ENCODE measurements around the gene IQCC.

Gene IQCC

DNA sequence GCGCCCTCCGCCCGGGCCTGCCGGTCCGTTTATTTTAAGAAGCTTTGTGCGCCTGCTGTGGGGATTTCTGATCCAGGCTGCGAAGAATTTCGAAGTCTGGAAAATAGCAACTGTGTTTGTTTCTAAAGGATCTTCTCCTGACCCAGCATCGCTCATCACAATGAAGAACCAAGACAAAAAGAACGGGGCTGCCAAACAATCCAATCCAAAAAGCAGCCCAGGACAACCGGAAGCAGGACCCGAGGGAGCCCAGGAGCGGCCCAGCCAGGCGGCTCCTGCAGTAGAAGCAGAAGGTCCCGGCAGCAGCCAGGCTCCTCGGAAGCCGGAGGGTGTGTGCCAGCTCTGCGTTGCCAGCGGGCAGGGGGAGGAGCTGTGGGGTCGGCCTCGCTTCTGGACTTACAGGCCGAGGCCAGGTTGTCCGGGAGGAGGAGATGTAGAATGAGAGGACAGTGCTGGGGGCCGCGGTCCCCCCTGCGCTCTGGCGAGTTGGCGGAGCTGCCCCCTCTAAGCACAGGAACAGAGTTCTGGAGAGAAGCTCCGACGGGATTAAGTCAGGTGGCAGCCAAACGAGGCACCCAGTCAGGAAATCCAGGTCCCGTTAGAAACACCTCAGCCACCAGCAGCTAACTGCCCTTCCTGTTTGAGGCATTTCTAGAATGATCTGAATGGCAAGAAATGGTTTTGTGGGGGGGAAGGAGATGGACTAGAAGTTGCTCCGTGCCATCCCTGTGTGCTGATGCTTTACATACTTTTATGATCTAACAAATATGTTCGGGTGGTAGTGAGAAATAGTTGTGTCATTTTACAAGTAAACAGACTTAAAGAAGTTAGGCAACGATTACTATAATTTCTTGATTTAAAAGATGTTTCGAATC is 25.0 kb upstream of the IQCC start:
- Histone ChIP-seq H3K9me3 (ENCODE audit: control insufficient read depth in 1 of 2, low read length in 2 of 2) (no peaks in the 10 kb centered on the region), H3K36me3 (ENCODE audit: control insufficient read depth in 1 of 2, insufficient read depth in 2 of 2, low read length in 2 of 2) (peaks cover 12 to 21% of the 10 kb centered on the region in 2 donors), H3K27me3 (ENCODE audit: control insufficient read depth in 1 of 2, insufficient read depth in 2 of 2, low read length in 2 of 2) (no peaks in the 10 kb centered on the region), H3K27ac (ENCODE audit: low read depth, low read length) (peak overlapping the region; percentile 92), H3K4me3 (ENCODE audit: low read depth in 1 of 2, low read length in 2 of 2) (peak overlapping the region; percentile 73 to 78), H3K9ac (ENCODE audit: low read depth in 1 of 2, low read length in 2 of 2) (peak overlapping the region; percentile 79 to 83), H3K4me1 (ENCODE audit: control insufficient read depth in 1 of 2, insufficient read depth in 2 of 2, low read length in 2 of 2) (peaks cover 24 to 26% of the 10 kb centered on the region in 2 donors)

DNA sequence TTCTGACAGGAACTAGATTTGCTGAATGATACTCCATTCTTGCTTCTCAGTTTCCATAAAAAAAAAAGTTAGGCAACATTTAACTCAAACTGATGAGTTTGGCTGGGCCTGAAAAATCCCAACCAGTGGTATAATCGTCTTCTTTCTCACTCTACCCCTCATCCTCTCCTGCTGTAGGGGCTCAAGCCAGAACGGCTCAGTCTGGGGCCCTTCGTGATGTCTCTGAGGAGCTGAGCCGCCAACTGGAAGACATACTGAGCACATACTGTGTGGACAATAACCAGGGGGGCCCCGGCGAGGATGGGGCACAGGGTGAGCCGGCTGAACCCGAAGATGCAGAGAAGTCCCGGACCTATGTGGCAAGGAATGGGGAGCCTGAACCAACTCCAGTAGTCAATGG is 24.4 kb upstream of the IQCC start:
- H3K9me3 ChIP-seq (ENCODE audit: control insufficient read depth in 1 of 2, low read length in 2 of 2), result no peaks in the 10 kb centered on the region
- H3K27ac ChIP-seq (ENCODE audit: low read depth, low read length), result no peak overlapping the region
- H3K36me3 ChIP-seq (ENCODE audit: control insufficient read depth in 1 of 2, insufficient read depth in 2 of 2, low read length in 2 of 2), result peaks cover 14 to 23% of the 10 kb centered on the region in 2 donors
- H3K4me1 ChIP-seq (ENCODE audit: control insufficient read depth in 1 of 2, insufficient read depth in 2 of 2, low read length in 2 of 2), result peaks cover 24 to 26% of the 10 kb centered on the region in 2 donors
- peak overlapping the region; percentile 79 to 83 for H3K9ac ChIP-seq (ENCODE audit: low read depth in 1 of 2, low read length in 2 of 2)
- H3K27me3 ChIP-seq (ENCODE audit: control insufficient read depth in 1 of 2, insufficient read depth in 2 of 2, low read length in 2 of 2), result no peaks in the 10 kb centered on the region
- peak overlapping the region; percentile 73 to 78 for H3K4me3 ChIP-seq (ENCODE audit: low read depth in 1 of 2, low read length in 2 of 2)

DNA sequence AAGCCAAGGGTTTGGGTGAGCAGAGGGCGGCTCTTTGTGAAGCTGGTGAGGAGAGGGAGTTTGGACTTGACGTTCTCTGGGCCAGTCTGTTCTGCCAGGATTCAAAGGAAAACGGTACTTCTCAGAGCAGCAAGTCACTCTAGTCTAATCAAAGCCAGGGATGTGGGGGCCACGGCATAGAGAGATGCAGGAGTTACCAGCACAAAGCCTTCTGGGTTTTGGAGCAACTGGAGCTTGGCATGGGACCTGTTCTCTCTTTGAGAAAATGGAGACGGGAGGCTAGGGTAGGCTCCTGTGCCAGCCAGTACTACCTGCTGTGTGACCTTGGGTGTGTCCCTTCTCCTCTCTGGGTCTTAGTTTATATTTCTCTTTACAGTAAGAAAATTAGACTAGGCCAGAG is 23.9 kb upstream of the IQCC start:
- H3K4me3 ChIP-seq (ENCODE audit: low read depth in 1 of 2, low read length in 2 of 2), result peak overlapping the region in 1 of 2 donors; percentile 73
- peaks cover 18 to 28% of the 10 kb centered on the region in 2 donors for H3K36me3 ChIP-seq (ENCODE audit: control insufficient read depth in 1 of 2, insufficient read depth in 2 of 2, low read length in 2 of 2)
- H3K9ac ChIP-seq (ENCODE audit: low read depth in 1 of 2, low read length in 2 of 2), result peak overlapping the region; percentile 79 to 83
- no peaks in the 10 kb centered on the region for H3K27me3 ChIP-seq (ENCODE audit: control insufficient read depth in 1 of 2, insufficient read depth in 2 of 2, low read length in 2 of 2)
- no peaks in the 10 kb centered on the region for H3K9me3 ChIP-seq (ENCODE audit: control insufficient read depth in 1 of 2, low read length in 2 of 2)
- H3K4me1 ChIP-seq (ENCODE audit: control insufficient read depth in 1 of 2, insufficient read depth in 2 of 2, low read length in 2 of 2), result peaks cover 24 to 26% of the 10 kb centered on the region in 2 donors
- H3K27ac ChIP-seq (ENCODE audit: low read depth, low read length), result no peak overlapping the region

DNA sequence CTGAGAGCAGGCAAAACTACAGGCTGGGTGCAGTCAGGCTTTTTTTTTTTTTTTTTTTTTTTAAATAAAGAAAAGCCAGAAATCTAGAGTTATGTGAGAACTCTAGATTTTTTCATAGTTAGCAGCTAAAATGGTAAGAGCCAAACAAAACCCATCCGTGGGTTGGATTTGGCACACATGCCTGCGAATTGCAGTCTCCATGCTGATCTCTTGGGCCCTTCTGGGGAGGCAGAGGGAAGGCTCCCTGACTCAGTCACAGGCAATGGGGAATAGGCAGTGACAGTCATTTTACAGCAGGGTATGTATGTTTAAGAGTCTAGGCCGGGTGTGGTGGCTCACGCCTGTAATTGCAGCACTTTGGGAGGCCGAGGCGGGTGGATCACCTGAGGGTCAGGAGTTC is 23.4 kb upstream of the IQCC start:
- peaks cover 18 to 32% of the 10 kb centered on the region in 2 donors for H3K36me3 ChIP-seq (ENCODE audit: control insufficient read depth in 1 of 2, insufficient read depth in 2 of 2, low read length in 2 of 2)
- H3K4me1 ChIP-seq (ENCODE audit: control insufficient read depth in 1 of 2, insufficient read depth in 2 of 2, low read length in 2 of 2), result peaks cover 24 to 26% of the 10 kb centered on the region in 2 donors

DNA sequence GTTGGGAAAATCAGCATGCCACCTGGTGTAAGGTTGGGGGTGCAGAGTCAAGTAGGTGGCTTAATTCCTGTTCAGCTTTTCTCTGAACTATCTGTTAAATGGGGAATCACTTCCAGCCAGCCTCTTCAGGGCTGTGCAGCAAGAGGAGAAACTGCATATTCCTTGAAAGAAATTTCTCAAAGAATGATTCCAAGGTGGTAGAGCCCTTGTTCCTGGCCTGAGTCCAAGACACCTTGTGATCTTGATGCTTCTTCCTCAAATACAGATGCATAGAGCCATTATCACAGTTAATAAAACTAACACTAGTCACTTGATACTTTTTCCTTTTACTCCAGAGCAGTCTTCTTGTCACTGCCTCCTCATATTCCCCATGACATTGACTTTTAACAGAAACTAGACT is 20.8 kb upstream of the IQCC start:
- Histone ChIP-seq H3K4me1 (ENCODE audit: control insufficient read depth in 1 of 2, insufficient read depth in 2 of 2, low read length in 2 of 2) (peaks cover 17 to 20% of the 10 kb centered on the region in 2 donors), H3K9ac (ENCODE audit: low read depth in 1 of 2, low read length in 2 of 2) (no peak overlapping the region), H3K4me3 (ENCODE audit: low read depth in 1 of 2, low read length in 2 of 2) (no peak overlapping the region), H3K36me3 (ENCODE audit: control insufficient read depth in 1 of 2, insufficient read depth in 2 of 2, low read length in 2 of 2) (peaks cover 41 to 58% of the 10 kb centered on the region in 2 donors), H3K27me3 (ENCODE audit: control insufficient read depth in 1 of 2, insufficient read depth in 2 of 2, low read length in 2 of 2) (no peaks in the 10 kb centered on the region), H3K27ac (ENCODE audit: low read depth, low read length) (no peak overlapping the region), H3K9me3 (ENCODE audit: control insufficient read depth in 1 of 2, low read length in 2 of 2) (no peaks in the 10 kb centered on the region)

More for the DNA sequence above, 23.4 kb upstream of the IQCC start:
- H3K9ac ChIP-seq (ENCODE audit: low read depth in 1 of 2, low read length in 2 of 2), result no peak overlapping the region
- H3K27me3 ChIP-seq (ENCODE audit: control insufficient read depth in 1 of 2, insufficient read depth in 2 of 2, low read length in 2 of 2), result no peaks in the 10 kb centered on the region
- no peak overlapping the region for H3K4me3 ChIP-seq (ENCODE audit: low read depth in 1 of 2, low read length in 2 of 2)
- H3K27ac ChIP-seq (ENCODE audit: low read depth, low read length), result no peak overlapping the region
- no peaks in the 10 kb centered on the region for H3K9me3 ChIP-seq (ENCODE audit: control insufficient read depth in 1 of 2, low read length in 2 of 2)

DNA sequence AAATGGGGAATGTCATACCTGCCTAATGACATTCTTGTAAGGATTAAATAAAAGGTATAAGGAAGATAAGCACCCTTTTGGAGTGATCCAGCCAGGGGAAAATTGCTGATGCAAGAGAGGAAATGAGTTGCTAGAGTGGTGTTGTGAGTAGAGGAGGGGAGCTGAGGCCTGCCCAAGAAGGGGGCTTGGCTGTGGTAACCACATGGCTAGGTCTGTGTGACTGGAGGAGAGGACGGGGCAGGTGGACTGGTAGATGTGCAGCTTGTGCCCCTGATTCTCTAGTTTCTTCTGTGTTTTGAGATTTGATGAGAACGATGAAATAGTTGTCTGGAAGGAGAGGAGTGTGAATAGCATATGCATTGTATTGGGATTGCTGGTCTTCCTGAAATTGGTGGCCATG is 19.4 kb upstream of the IQCC start:
- peak overlapping the region in 1 of 2 donors; percentile 19 for H3K9ac ChIP-seq (ENCODE audit: low read depth in 1 of 2, low read length in 2 of 2)
- H3K36me3 ChIP-seq (ENCODE audit: control insufficient read depth in 1 of 2, insufficient read depth in 2 of 2, low read length in 2 of 2), result peaks cover 52 to 72% of the 10 kb centered on the region in 2 donors
- no peak overlapping the region for H3K4me3 ChIP-seq (ENCODE audit: low read depth in 1 of 2, low read length in 2 of 2)
- H3K9me3 ChIP-seq (ENCODE audit: control insufficient read depth in 1 of 2, low read length in 2 of 2), result no peaks in the 10 kb centered on the region
- H3K4me1 ChIP-seq (ENCODE audit: control insufficient read depth in 1 of 2, insufficient read depth in 2 of 2, low read length in 2 of 2), result peaks cover 11% of the 10 kb centered on the region in 2 donors
- H3K27me3 ChIP-seq (ENCODE audit: control insufficient read depth in 1 of 2, insufficient read depth in 2 of 2, low read length in 2 of 2), result no peaks in the 10 kb centered on the region
- no peak overlapping the region for H3K27ac ChIP-seq (ENCODE audit: low read depth, low read length)

DNA sequence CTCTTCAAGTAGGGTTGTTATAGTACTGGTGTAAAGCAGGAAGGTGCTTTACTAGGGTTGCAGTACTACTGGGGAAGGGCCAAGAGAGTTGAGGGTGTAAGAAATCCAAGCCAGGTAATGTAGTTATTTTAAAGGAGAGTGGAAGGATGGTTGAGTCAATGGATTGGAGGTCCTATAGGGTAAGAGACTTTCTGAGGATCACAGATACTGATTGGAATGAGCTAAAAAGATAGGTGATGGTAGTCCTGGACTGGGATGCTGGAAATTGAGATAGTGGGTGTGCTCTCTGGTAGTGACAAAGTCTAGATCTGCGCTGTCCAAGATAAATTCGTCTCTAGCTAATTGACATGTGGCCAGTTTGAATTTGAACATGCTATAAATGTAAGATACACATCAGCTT is 19.0 kb upstream of the IQCC start:
- H3K9me3 ChIP-seq (ENCODE audit: control insufficient read depth in 1 of 2, low read length in 2 of 2), result no peaks in the 10 kb centered on the region
- H3K4me3 ChIP-seq (ENCODE audit: low read depth in 1 of 2, low read length in 2 of 2), result no peak overlapping the region
- no peak overlapping the region for H3K27ac ChIP-seq (ENCODE audit: low read depth, low read length)
- H3K27me3 ChIP-seq (ENCODE audit: control insufficient read depth in 1 of 2, insufficient read depth in 2 of 2, low read length in 2 of 2), result no peaks in the 10 kb centered on the region
- peaks cover 7% of the 10 kb centered on the region in 2 donors for H3K4me1 ChIP-seq (ENCODE audit: control insufficient read depth in 1 of 2, insufficient read depth in 2 of 2, low read length in 2 of 2)
- peak overlapping the region in 1 of 2 donors; percentile 19 for H3K9ac ChIP-seq (ENCODE audit: low read depth in 1 of 2, low read length in 2 of 2)
- peaks cover 56 to 76% of the 10 kb centered on the region in 2 donors for H3K36me3 ChIP-seq (ENCODE audit: control insufficient read depth in 1 of 2, insufficient read depth in 2 of 2, low read length in 2 of 2)

DNA sequence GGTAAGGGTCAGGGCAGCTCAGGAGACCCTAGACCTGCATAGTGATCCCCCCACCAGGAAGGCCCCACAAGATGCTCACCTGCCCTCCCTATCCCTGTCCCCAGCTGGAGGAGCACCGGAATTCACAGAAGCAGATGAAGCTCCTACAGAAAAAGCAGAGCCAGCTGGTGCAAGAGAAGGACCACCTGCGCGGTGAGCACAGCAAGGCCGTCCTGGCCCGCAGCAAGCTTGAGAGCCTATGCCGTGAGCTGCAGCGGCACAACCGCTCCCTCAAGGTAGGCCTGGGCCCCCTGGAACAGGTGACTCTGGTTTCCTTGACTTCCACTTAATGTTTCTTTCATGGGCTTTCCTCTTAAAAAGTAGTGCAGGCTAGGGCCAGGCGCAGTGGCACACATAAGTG is 17.6 kb upstream of the IQCC start:
- no peak overlapping the region for H3K27ac ChIP-seq (ENCODE audit: low read depth, low read length)
- no peaks in the 10 kb centered on the region for H3K4me1 ChIP-seq (ENCODE audit: control insufficient read depth in 1 of 2, insufficient read depth in 2 of 2, low read length in 2 of 2)
- H3K36me3 ChIP-seq (ENCODE audit: control insufficient read depth in 1 of 2, insufficient read depth in 2 of 2, low read length in 2 of 2), result peaks cover 68 to 84% of the 10 kb centered on the region in 2 donors
- H3K9ac ChIP-seq (ENCODE audit: low read depth in 1 of 2, low read length in 2 of 2), result no peak overlapping the region
- no peak overlapping the region for H3K4me3 ChIP-seq (ENCODE audit: low read depth in 1 of 2, low read length in 2 of 2)
- H3K9me3 ChIP-seq (ENCODE audit: control insufficient read depth in 1 of 2, low read length in 2 of 2), result no peaks in the 10 kb centered on the region
- H3K27me3 ChIP-seq (ENCODE audit: control insufficient read depth in 1 of 2, insufficient read depth in 2 of 2, low read length in 2 of 2), result no peaks in the 10 kb centered on the region

DNA sequence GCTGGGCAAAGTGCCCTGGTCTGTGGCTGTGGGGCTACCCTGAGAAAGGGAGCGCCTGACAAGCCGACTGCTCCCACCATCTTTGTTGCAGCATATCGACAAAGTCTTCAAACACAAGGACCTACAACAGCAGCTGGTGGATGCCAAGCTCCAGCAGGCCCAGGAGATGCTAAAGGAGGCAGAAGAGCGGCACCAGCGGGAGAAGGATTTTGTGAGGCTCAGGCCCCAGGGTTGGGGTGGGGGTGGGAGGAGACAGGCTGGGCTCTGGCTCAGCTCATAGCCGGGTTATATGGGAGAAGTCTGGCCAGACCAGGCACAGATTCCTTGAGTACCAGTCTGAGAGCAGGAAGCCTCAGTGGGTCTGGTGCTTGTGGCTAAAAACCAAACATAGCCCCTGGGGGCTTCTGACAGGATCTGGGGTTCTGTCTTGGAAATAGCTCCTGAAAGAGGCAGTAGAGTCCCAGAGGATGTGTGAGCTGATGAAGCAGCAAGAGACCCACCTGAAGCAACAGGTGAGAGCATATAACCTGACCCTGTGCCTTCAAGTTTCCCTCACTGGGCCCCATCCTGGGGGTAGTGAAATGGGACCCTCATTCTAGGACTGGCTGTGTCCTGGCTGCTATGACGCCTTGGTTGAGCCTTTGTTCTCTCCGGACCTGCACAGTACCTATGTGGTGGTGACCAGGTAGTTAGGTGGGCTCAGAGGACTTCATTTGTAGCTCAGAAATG is 13.1 kb upstream of the IQCC start:
- Histone ChIP-seq H3K27ac (ENCODE audit: low read depth, low read length) (no peak overlapping the region), H3K36me3 (ENCODE audit: control insufficient read depth in 1 of 2, insufficient read depth in 2 of 2, low read length in 2 of 2) (peaks cover 84 to 99% of the 10 kb centered on the region in 2 donors), H3K27me3 (ENCODE audit: control insufficient read depth in 1 of 2, insufficient read depth in 2 of 2, low read length in 2 of 2) (no peaks in the 10 kb centered on the region), H3K9me3 (ENCODE audit: control insufficient read depth in 1 of 2, low read length in 2 of 2) (no peaks in the 10 kb centered on the region), H3K4me3 (ENCODE audit: low read depth in 1 of 2, low read length in 2 of 2) (no peak overlapping the region), H3K9ac (ENCODE audit: low read depth in 1 of 2, low read length in 2 of 2) (no peak overlapping the region), H3K4me1 (ENCODE audit: control insufficient read depth in 1 of 2, insufficient read depth in 2 of 2, low read length in 2 of 2) (no peaks in the 10 kb centered on the region)

DNA sequence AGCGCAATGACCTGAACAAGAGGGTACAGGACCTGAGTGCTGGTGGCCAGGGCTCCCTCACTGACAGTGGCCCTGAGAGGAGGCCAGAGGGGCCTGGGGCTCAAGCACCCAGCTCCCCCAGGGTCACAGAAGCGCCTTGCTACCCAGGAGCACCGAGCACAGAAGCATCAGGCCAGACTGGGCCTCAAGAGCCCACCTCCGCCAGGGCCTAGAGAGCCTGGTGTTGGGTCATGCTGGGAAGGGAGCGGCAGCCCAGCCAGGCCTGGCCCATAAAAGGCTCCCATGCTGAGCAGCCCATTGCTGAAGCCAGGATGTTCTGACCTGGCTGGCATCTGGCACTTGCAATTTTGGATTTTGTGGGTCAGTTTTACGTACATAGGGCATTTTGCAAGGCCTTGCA is 10.5 kb upstream of the IQCC start:
- H3K9me3 ChIP-seq (ENCODE audit: control insufficient read depth in 1 of 2, low read length in 2 of 2), result no peaks in the 10 kb centered on the region

More for the DNA sequence above, 10.5 kb upstream of the IQCC start:
- peaks cover 67 to 83% of the 10 kb centered on the region in 2 donors for H3K36me3 ChIP-seq (ENCODE audit: control insufficient read depth in 1 of 2, insufficient read depth in 2 of 2, low read length in 2 of 2)
- no peak overlapping the region for H3K27ac ChIP-seq (ENCODE audit: low read depth, low read length)
- no peaks in the 10 kb centered on the region for H3K27me3 ChIP-seq (ENCODE audit: control insufficient read depth in 1 of 2, insufficient read depth in 2 of 2, low read length in 2 of 2)
- H3K4me1 ChIP-seq (ENCODE audit: control insufficient read depth in 1 of 2, insufficient read depth in 2 of 2, low read length in 2 of 2), result peaks cover 2 to 3% of the 10 kb centered on the region in 2 donors
- H3K9ac ChIP-seq (ENCODE audit: low read depth in 1 of 2, low read length in 2 of 2), result no peak overlapping the region
- H3K4me3 ChIP-seq (ENCODE audit: low read depth in 1 of 2, low read length in 2 of 2), result no peak overlapping the region

Measured in duodenal mucosa (tissue), 2 donors.